Activated B cell treated with CpG ODN at 0.5 μM for 24 hours (primary cell): ENCODE measurements around the gene AARS2. TPM values are rescaled to one million over a fixed set of nuclear protein-coding genes. Genes with fewer than 3 reads are reported as not detected.
A peak's percentile ranks its signal among the peaks of the same experiment; 100 is the strongest.

Source experiments
- ATAC-seq: fragments of 200-7000 bp; cut with Tn5 transposase; one replicate; pipeline ENCODE4 v1.10.0; 2021; ENCODE audit warnings: low read depth, mild to moderate bottlenecking, moderate library complexity
- CTCF ChIA-PET: fragments of 350-600 bp; sonication (Branson Sonifier 250); formaldehyde crosslinking; loops from one replicate; lab custom pipeline; 2021; ENCODE audit warnings: antibody characterized with exemption; lab: Charles Lee
- POLR2A ChIA-PET: fragments of 350-600 bp; sonication (Branson Sonifier 250); formaldehyde crosslinking; loops from one replicate; lab custom pipeline; 2021; ENCODE audit warnings: antibody characterized with exemption; lab: Charles Lee
- DNase-seq: peaks from one replicate; pipeline ENCODE4 v3.0.0; 2022
- H3K27ac Mint-ChIP-seq: one replicate; pipeline ENCODE4 v1.8.0; 2020; ENCODE audit warnings: mixed read lengths
- H3K27me3 Mint-ChIP-seq: one replicate; pipeline ENCODE4 v1.8.0; 2021; ENCODE audit warnings: mixed read lengths
- H3K36me3 Mint-ChIP-seq: one replicate; pipeline ENCODE4 v1.8.0; 2021; ENCODE audit warnings: low read depth, mixed read lengths
- H3K4me1 Mint-ChIP-seq: one replicate; pipeline ENCODE4 v1.8.0; 2021; ENCODE audit warnings: mixed read lengths
- H3K4me3 Mint-ChIP-seq: one replicate; pipeline ENCODE4 v1.8.0; 2020; ENCODE audit warnings: mild to moderate bottlenecking, mixed read lengths
- H3K9me3 Mint-ChIP-seq: one replicate; pipeline ENCODE4 v1.8.0; 2020; ENCODE audit warnings: mixed read lengths
- intact Hi-C: fragments of 100-400 bp; cut with micrococcal nuclease; formaldehyde crosslinking; loops from one replicate; pipeline ENCODE4 v1.15.1; 2024
- total RNA-seq: library from RNA; stranded (reverse); gene quantifications from 2 replicates; pipeline ENCODE4 v1.2.3, GENCODE V29; 2022
- TF ChIP-seq, protein P1 (sequence below): fragments of 200-600 bp; IDR thresholded peaks from one replicate; pipeline ENCODE4 v1.8.0; 2022; ENCODE audit warnings: antibody characterized with exemption, mild to moderate bottlenecking

The AARS2 gene
- total RNA-seq, 1 donor from 2014 or later, result 22.4 TPM

DNA sequence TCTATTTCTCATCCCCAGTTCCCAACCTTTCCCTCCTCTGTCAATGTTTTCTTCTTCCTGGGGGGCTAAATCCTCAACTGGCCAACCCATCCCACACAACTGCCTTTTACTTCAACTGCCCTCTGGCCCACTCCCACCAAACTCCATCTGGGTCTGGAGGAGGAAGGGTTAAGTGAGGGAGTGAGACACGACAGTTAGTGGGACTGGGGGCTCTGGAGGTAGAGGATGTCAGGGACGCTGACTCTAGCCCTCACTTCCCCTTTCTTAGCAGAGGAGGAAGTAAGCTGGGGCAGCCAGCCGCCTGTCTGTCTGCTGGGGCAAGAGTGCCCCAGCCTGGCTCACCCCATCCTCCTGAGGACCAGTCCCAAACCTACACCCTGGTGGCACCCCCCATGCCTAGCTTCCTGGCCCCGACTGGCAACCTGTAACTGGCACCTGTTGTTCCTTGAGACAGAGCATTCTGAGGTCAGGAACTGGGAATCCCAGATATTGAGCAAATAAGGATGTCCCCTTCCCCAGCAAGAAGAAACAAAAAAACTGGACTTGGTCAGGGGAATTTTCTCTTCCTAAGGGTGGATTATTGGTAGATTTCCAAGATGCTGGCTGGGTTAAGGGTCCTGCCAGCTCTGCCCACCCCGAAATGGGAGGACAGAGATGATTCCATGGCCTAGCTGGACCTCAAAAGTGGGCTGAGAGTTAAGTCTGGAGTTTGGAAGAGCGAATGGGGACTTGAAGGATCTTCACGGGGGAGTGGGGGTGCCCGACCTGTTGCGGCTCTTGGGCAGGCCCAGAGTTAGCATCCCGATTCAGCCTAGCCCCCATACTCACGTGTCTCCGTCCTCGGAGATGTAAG lies 48.8 kb downstream of the AARS2 start:
- ChIA-PET POLR2A (interaction anchor here (0.6 to 13.7 kb wide), 19 partner anchors 9 to 1519 kb away, joined by 3 to 549 read pairs (median 4); partner anchors contain the start of genes CDC5L, GTPBP2, HSP90AB1 and RPL7L1), CTCF (interaction anchor here (0.9 to 3.2 kb wide), 8 partner anchors 10 to 95 kb away, joined by 3 to 12 read pairs (median 4); partner anchors contain the start of genes AARS2 and HSP90AB1)
- intact Hi-C loops, result loop anchor here (1.0 to 10.0 kb wide), 12 partner anchors 7 to 1700 kb away; partner anchors contain the start of genes CDC5L, GTPBP2, LRRC73 and MRPL14
- peak overlapping the region; percentile 100 for H3K4me3 Mint-ChIP-seq
- peaks cover 54% of the 10 kb centered on the region for H3K36me3 Mint-ChIP-seq
- H3K27ac Mint-ChIP-seq, result peak overlapping the region; percentile 99
- TF ChIP-seq, protein P1, sequence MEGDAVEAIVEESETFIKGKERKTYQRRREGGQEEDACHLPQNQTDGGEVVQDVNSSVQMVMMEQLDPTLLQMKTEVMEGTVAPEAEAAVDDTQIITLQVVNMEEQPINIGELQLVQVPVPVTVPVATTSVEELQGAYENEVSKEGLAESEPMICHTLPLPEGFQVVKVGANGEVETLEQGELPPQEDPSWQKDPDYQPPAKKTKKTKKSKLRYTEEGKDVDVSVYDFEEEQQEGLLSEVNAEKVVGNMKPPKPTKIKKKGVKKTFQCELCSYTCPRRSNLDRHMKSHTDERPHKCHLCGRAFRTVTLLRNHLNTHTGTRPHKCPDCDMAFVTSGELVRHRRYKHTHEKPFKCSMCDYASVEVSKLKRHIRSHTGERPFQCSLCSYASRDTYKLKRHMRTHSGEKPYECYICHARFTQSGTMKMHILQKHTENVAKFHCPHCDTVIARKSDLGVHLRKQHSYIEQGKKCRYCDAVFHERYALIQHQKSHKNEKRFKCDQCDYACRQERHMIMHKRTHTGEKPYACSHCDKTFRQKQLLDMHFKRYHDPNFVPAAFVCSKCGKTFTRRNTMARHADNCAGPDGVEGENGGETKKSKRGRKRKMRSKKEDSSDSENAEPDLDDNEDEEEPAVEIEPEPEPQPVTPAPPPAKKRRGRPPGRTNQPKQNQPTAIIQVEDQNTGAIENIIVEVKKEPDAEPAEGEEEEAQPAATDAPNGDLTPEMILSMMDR, result no peak
- peak; percentile 66 for DNase-seq
- no peaks in the 10 kb centered on the region for H3K9me3 Mint-ChIP-seq
- H3K4me1 Mint-ChIP-seq, result peaks cover 77% of the 10 kb centered on the region
- peak; percentile 55 for ATAC-seq
- H3K27me3 Mint-ChIP-seq, result no peaks in the 10 kb centered on the region

DNA sequence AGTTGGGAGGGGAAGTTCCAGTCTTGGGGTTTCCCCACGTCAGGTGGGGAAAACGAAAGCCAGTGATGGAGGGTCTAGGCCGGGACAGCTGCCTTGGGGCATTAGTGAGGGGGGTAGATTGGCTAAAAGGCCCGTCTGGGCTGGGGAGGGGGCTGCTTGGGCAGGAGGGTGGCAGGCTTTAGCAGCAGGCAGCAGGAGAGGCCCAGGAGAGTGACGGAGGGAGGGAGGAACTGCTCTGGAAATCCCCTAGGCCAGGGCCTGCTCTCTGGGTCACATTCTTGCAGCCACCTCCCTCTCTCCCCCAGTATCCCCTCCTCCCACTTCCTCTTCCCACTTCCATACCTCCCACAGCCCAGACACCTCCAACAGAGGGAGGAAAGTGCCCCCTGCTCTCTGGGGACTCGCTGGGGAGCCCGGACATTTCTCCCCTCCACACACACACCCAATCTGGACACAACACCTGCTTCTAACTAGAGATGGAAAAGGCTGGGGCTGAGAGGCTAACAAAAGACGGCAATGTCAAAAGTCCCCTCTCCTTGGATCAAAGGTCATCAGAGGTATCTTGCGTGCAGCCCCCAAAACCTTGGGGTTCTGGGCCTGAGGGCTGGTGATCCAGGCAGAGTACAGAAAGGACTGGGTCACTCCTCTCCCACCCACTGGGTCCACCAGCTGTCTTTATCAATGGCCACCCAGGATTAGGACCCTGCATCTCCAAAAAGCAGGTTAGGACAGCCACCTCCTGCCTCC lies 49.6 kb downstream of the AARS2 start:
- DNase-seq, result peak; percentile 57
- H3K4me1 Mint-ChIP-seq, result peaks cover 78% of the 10 kb centered on the region
- CTCF ChIA-PET, result interaction anchor here (0.9 to 3.2 kb wide), 7 partner anchors 9 to 91 kb away, joined by 3 to 12 read pairs (median 5); partner anchors contain the start of gene HSP90AB1
- H3K27ac Mint-ChIP-seq, result peak overlapping the region; percentile 99
- POLR2A ChIA-PET, result interaction anchor here (0.6 to 13.7 kb wide), 18 partner anchors 8 to 1518 kb away, joined by 3 to 549 read pairs (median 4); partner anchors contain the start of genes CDC5L, GTPBP2, HSP90AB1 and SLC29A1
- intact Hi-C loops, result loop anchor here (1.0 to 10.0 kb wide), 8 partner anchors 17 to 1699 kb away; partner anchors contain the start of genes GTPBP2, LRRC73, MRPL14 and POLR1C
- H3K9me3 Mint-ChIP-seq, result no peaks in the 10 kb centered on the region
- no peaks in the 10 kb centered on the region for H3K27me3 Mint-ChIP-seq
- H3K36me3 Mint-ChIP-seq, result peaks cover 63% of the 10 kb centered on the region
- TF ChIP-seq, protein P1, result no peak
- peak overlapping the region; percentile 100 for H3K4me3 Mint-ChIP-seq
- ATAC-seq, result peak; percentile 3

DNA sequence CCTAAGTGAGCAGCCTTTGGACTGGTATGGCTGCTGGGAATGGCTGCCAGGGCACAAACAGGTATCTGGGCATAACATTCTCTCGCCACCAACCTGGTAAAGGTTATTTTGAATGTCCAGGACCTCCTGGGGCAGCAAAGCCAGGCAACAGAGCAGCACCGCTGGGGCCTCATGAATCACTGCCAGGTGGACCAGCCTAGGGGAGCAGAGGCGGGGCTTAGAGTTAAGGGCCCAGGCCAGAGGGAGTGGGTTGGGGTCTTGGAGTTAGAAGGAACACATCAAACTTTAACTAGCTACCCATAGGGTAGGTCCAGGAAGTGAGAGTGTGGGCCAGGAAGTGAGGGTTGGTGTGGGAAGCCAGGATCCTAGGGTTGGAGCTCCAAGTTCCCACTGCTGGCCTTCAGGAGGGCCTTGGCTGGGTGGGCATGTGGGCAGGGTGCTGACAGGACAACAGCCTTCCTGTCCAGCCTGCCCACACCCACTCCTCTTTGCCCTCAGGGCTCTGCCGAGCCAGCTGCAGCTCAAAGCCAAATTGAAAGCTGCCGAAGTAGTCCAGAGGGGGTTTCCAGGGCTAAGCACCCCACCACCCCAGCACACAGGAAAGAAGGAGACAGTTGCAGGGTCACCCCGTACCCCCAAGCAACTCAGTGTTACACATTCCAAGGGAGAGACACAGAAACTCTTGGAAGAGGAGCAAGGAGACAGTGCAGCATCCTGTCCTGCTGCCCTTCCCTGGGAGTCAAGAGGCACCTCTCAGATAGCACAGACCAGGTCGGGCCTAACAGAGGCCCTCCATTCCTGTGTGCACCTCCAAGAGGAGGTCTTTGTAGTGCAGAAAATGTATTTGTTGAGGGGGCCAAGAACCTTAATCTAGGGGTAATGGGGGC lies 50.4 kb downstream of the AARS2 start:
- H3K36me3 Mint-ChIP-seq, result peaks cover 71% of the 10 kb centered on the region
- no peak for DNase-seq
- peak overlapping the region; percentile 100 for H3K4me3 Mint-ChIP-seq
- H3K27ac Mint-ChIP-seq, result peak overlapping the region; percentile 99
- CTCF ChIA-PET, result interaction anchor here (0.9 to 3.2 kb wide), 7 partner anchors 8 to 166 kb away, joined by 3 to 12 read pairs (median 4); partner anchors contain the start of genes AARS2 and HSP90AB1
- H3K4me1 Mint-ChIP-seq, result peaks cover 83% of the 10 kb centered on the region
- ATAC-seq, result no peak
- POLR2A ChIA-PET, result interaction anchor here (0.6 to 13.7 kb wide), 9 partner anchors 7 to 1810 kb away, joined by 3 to 549 read pairs (median 5); partner anchors contain the start of genes GTPBP2, HSP90AB1 and SLC35B2
- intact Hi-C loops, result loop anchor here (5.0 to 10.0 kb wide), 5 partner anchors 548 to 1698 kb away; partner anchors contain the start of genes GTPBP2, LRRC73, POLR1C and SRF
- no peaks in the 10 kb centered on the region for H3K27me3 Mint-ChIP-seq
- TF ChIP-seq, protein P1, result no peak
- no peaks in the 10 kb centered on the region for H3K9me3 Mint-ChIP-seq

DNA sequence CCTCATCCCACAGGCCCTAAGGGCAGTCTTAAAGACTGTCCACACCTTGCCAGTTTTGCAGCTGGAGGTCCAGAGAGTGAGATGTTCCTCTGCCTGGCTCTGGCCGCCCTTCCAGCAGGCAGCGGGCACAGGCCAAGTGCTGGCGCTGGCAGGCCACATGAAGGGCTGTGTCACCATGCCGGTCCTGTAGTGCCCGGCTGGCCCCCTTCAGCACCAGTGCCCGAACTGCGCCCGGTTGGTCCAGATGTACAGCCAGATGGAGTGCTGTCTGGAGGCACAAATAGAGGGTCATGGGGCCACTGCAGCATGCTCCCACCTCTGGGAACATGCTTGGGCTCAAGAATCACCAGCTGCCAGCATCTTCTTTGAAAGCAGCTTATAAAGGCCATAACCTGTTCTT lies 51.6 kb downstream of the AARS2 start:
- ATAC-seq (no peak), DNase-seq (no peak)
- ChIA-PET POLR2A (interaction anchor here (0.6 to 13.7 kb wide), 5 partner anchors 6 to 557 kb away, joined by 3 to 549 read pairs (median 4); partner anchors contain the start of genes HSP90AB1 and SLC35B2), CTCF (interaction anchor here (1.4 to 1.7 kb wide), 2 partner anchors 10 to 43 kb away, joined by 4 to 5 read pairs; no protein-coding TSS in a partner anchor)
- intact Hi-C loops, result loop anchor here (5.0 to 10.0 kb wide), 5 partner anchors 547 to 1697 kb away; partner anchors contain the start of genes GTPBP2, LRRC73, POLR1C and SRF
- Mint-ChIP-seq H3K27me3 (no peaks in the 10 kb centered on the region), H3K9me3 (no peaks in the 10 kb centered on the region), H3K4me3 (peak overlapping the region; percentile 100), H3K27ac (peak overlapping the region; percentile 99), H3K36me3 (peaks cover 75% of the 10 kb centered on the region), H3K4me1 (peaks cover 77% of the 10 kb centered on the region)
- TF ChIP-seq, protein P1, result no peak
